ENCODE results near the gene BRIP1. TPM values are rescaled to one million over a fixed set of nuclear protein-coding genes. Genes with fewer than 3 reads are reported as not detected.
"Not testable (repeated sequence)": the region's sequence is repeated elsewhere in the genome, so short reads cannot be mapped to it uniquely, and the experiment has no call there.

The BRIP1 gene
- total and polyA plus RNA-seq, 3 donors from 2014 or later, result 7.5 to 10.6 (median 10.5) TPM

GRCh38 chr17:61684818-61685217 is 178.5 kb downstream of the BRIP1 start:
- H3K27ac ChIP-seq, result no peak overlapping the region
- no peak overlapping the region for H3K4me3 ChIP-seq
- TF ChIP-seq POLR2A (IDR thresholded peaks at IDR 0.05), result no peak
- TF ChIP-seq CTCF (IDR thresholded peaks at IDR 0.05), result no peak

DNA sequence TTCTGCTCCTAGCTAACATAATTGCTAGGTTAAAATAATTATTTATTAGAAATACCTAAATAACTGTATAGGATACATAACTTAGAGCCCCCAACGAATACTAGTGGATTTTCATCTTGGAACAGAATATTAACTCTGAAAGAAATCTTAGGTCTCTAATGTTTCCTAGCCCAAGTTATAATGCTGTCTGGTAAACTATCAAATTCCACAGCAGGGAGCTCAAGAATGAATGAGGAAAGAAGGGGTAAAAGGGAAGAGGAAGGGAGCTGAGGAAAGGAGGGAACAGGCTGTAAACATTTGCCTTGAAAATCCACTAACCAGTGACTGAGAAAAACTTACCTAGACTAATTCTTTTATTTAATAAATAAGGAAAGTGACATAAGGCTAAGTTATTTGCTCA is 179.2 kb downstream of the BRIP1 start:
- TF ChIP-seq POLR2A (IDR thresholded peaks at IDR 0.05) (no peak), CTCF (IDR thresholded peaks at IDR 0.05) (no peak)

More at GRCh38 chr17:61684818-61685217, 178.5 kb downstream of the BRIP1 start:
- Histone ChIP-seq H3K36me3 (ENCODE audit: low read depth, missing control alignments) (no peaks in the 10 kb centered on the region), H3K4me1 (no peaks in the 10 kb centered on the region), H3K27me3 (no peaks in the 10 kb centered on the region), H3K9me3 (no peaks in the 10 kb centered on the region)
- no peak for DNase-seq
- whole genome bisulfite sequencing, 2 donors, result 96 to 97% methylated on average over 5 of the region's 5 CpGs
- intact Hi-C loops (cut with DNase I; ENCODE audit: low total_unique reads), result no loop called here

DNA sequence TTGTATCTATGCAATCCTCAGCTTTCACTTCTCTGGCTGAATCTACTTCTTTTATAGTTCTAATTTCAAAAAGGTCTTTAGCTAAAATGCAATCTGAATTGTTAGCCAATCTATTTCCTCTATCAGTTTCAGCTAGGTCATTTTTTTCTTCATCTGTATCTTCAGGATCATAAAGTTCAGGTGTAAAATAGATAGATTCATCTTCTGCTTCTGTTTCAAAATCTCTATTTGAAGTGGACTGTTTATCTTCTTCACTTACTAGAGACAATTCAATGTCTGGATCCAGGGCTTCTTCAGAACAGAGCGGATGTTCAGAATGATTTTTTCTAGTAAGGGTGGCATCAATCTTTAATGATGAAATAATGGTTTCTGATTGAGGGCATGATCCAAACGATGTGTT is 179.9 kb downstream of the BRIP1 start:
- Histone ChIP-seq H3K4me1 (no peaks in the 10 kb centered on the region), H3K36me3 (ENCODE audit: low read depth, missing control alignments) (no peaks in the 10 kb centered on the region), H3K9me3 (no peaks in the 10 kb centered on the region), H3K4me3 (no peak overlapping the region), H3K27me3 (no peaks in the 10 kb centered on the region), H3K27ac (no peak overlapping the region)
- TF ChIP-seq CTCF (IDR thresholded peaks at IDR 0.05) (no peak), POLR2A (IDR thresholded peaks at IDR 0.05) (no peak)
- no peak for DNase-seq
- intact Hi-C loops (cut with DNase I; ENCODE audit: low total_unique reads), result no loop called here
- WGBS, 2 donors, result 90% methylated on average over 2 of the region's 2 CpGs

More for the DNA sequence above, 179.2 kb downstream of the BRIP1 start:
- no peak overlapping the region for H3K27ac ChIP-seq
- no peaks in the 10 kb centered on the region for H3K36me3 ChIP-seq (ENCODE audit: low read depth, missing control alignments)
- no peaks in the 10 kb centered on the region for H3K9me3 ChIP-seq
- WGBS, 2 donors, result 93% methylated on average over 1 of the region's 1 CpG
- H3K4me1 ChIP-seq, result no peaks in the 10 kb centered on the region
- DNase-seq, result no peak
- H3K4me3 ChIP-seq, result no peak overlapping the region
- no peaks in the 10 kb centered on the region for H3K27me3 ChIP-seq
- intact Hi-C loops (cut with DNase I; ENCODE audit: low total_unique reads), result no loop called here

GRCh38 chr17:61680921-61681320 is 182.4 kb downstream of the BRIP1 start:
- no peaks in the 10 kb centered on the region for H3K4me1 ChIP-seq
- DNase-seq, result no peak
- no peaks in the 10 kb centered on the region for H3K27me3 ChIP-seq
- no peak for TF ChIP-seq POLR2A (IDR thresholded peaks at IDR 0.05)
- no peak for TF ChIP-seq CTCF (IDR thresholded peaks at IDR 0.05)
- H3K36me3 ChIP-seq (ENCODE audit: low read depth, missing control alignments), result no peaks in the 10 kb centered on the region
- H3K27ac ChIP-seq, result no peak overlapping the region
- H3K9me3 ChIP-seq, result no peaks in the 10 kb centered on the region
- 72 to 79% methylated on average over 10 of the region's 10 CpGs for WGBS, 2 donors
- H3K4me3 ChIP-seq, result no peak overlapping the region
- intact Hi-C loops (cut with DNase I; ENCODE audit: low total_unique reads), result no loop called here

- Histone ChIP-seq H3K36me3 (ENCODE audit: low read depth, missing control alignments) (no peaks in the 10 kb centered on the region), H3K9me3 (no peaks in the 10 kb centered on the region), H3K4me3 (no peak overlapping the region), H3K4me1 (no peaks in the 10 kb centered on the region), H3K27ac (no peak overlapping the region), H3K27me3 (no peaks in the 10 kb centered on the region)
- intact Hi-C loops (cut with DNase I; ENCODE audit: low total_unique reads), result no loop called here
- 74 to 86% methylated on average over 1 of the region's 1 CpG for WGBS, 2 donors
- no peak for DNase-seq
- TF ChIP-seq CTCF (IDR thresholded peaks at IDR 0.05) (no peak), POLR2A (IDR thresholded peaks at IDR 0.05) (no peak)
Observed at GRCh38 chr17:61678339-61678738, 185.0 kb downstream of the BRIP1 start.

- H3K9me3 ChIP-seq; H3K4me1 ChIP-seq; H3K27me3 ChIP-seq; H3K36me3 ChIP-seq (ENCODE audit: low read depth, missing control alignments); H3K4me3 ChIP-seq; H3K27ac ChIP-seq; DNase-seq; intact Hi-C loops (cut with DNase I; ENCODE audit: low total_unique reads): not testable (repeated sequence)
- 68 to 93% methylated on average over 7 of the region's 7 CpGs for WGBS, 2 donors
Observed at GRCh38 chr17:61677150-61677811, 186.0 kb downstream of the BRIP1 start.

- intact Hi-C loops (cut with DNase I; ENCODE audit: low total_unique reads); H3K27ac ChIP-seq; H3K9me3 ChIP-seq; H3K36me3 ChIP-seq (ENCODE audit: low read depth, missing control alignments); H3K4me3 ChIP-seq; DNase-seq; H3K27me3 ChIP-seq; H3K4me1 ChIP-seq: not testable (repeated sequence)
Observed at GRCh38 chr17:61676522-61676921, 186.8 kb downstream of the BRIP1 start.

All from testis (tissue), 3 donors.